HPDE6-E6E7 (cell line): Measurements from ENCODE around the gene HK3.

ENCODE experiments used
- DNase-seq: peaks from one replicate; pipeline ENCODE4 v3.0.0; 2011; ENCODE audit warnings: missing footprints; ENCODE audit errors: extremely low spot score

The HK3 gene

DNA sequence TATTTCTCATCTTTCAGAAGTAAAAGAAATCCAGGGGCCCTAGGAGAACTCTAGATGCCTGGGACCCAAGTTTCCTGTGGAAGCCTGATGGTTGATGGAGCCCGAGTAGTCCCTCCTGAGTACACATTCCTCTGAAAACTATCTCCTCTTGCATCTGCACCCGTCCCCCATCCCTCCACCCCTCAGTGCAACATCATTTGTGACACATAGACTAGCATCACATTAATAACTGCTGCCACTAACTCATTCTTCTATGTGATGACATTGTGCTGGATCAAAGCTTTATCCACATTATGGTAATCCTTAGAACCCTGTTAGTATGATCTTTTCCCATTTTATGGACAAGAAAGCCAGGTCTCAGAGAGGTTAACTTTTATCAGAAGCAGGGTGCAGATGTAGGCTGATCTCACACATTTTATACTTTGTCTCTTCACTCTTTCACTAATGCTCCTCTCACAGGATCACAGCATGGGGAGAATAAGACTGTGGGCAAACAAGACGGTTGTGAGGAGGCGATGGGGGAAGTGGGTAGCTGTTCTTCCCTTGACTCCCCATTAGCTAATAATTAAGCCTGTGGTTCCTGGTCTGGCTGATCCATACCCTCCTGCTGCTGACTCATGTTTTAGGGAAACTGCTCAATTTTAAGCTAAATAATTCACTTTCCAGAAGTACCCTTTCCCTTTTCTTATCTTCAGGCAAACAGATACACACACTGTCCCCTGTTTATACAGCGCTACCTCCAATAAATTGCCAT lies 3.9 kb upstream of the HK3 start:
- DNase-seq = no peak

- no peak for DNase-seq
Measured at GRCh38 chr5:176902102-176902814, 3.1 kb upstream of the HK3 start.

- DNase-seq = no peak
Measured at GRCh38 chr5:176901260-176902101, 2.3 kb upstream of the HK3 start.

GRCh38 chr5:176900780-176901204 lies 1.6 kb upstream of the HK3 start:
- DNase-seq = no peak

GRCh38 chr5:176899946-176900779 lies 1.0 kb upstream of the HK3 start:
- no peak for DNase-seq

DNA sequence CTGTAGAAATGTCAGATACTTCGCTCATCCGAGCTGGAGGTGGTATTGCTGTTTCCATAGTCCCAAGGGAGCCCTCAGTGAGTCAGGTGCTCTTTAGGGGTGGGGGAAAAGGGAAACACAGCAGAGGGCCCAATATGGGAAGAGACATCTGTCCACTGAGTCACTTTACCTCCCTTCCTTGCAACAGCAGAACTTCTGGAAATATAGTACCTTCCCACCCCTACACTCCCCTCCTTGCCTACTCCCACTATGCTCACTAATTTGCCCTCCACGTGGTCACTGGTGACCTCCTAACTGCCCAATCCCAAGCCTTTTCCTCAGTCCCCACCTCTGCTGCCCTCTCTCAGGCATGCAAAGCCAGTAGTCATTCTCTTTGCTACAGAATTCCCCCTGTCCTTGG lies 1.9 kb downstream of the HK3 start:
- no peak for DNase-seq

GRCh38 chr5:176895831-176896230 lies 3.3 kb downstream of the HK3 start:
- no peak for DNase-seq

DNA sequence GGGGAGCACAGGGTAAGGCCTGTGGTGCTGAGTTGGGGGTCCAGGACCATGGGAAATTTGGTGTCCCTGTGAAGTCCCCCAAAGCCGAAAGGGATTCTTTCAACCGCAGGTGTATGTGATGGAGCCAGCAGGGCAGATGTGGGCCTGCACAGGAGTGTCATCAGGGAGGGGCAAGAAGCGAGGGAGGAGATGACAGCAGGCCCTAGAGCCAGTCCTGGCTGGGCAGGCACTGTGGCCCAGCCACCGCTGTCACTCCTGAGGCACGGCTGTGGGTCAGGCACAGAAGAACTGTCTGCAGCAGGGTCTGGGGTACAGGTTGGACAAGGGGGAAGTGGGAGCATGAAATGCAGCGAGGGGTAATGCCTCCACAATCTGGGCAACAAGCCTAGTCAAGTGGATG lies 4.8 kb downstream of the HK3 start:
- no peak for DNase-seq

DNA sequence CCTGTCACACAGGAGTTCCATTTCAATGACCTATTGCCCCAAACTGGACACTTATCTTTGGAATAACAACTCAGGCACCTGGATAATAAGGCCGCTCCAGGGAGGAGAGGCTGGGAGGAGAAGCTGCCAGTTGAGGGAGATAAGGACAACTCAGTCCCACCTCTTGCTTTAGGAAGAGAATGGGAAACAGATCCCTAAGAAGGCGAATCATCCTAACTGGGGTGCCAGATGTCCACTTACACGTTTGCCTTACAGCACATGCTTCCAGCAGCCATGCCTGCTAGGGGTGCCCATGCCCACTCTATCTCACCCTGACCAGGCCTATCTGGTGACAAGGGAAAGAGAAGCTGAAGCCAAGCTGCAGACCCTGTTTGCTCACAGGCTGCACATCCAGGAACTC lies 6.5 kb downstream of the HK3 start:
- no peak for DNase-seq

GRCh38 chr5:176891331-176891958 lies 7.7 kb downstream of the HK3 start:
- DNase-seq = no peak

DNA sequence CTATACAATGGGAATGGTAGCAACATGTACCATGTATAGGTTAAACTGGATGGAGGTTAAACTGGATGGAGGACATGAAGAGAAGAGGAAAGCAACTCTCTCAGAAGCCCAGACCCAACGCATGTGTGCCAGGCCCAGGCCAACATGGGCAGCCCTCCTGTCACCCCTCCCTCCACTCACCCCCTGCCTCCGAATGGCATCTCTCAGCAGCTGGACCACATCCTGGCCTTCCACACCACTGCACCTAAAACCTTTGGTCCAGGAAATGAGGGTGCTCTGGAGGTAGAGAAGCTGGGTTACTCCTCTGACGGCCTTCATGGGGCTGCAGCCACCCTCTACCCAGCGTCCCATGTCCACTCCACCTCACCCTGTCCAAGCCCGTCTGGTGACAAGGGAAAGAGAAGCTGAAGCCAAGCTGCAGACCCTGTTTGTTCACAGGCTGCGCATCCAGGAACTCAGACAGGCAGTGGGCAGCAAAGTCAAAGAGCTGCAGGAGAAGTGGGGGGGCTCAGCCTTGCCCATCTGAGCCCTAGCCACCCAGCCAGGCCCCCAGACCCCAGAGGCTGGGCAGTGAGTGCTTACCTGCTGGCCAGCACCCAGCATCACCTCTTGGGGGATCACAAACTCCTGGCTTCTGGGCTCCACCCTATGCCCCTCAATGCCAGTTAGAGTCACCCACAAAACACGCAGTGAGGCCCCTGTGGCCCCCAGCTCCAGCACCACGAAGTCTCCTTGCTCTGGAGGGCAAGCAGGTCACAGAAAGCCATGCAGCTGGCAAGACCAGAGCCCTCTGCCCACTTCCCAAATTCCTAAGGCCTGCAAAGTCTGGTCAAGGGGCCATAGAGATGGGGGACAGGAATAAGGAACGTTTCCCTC lies 8.5 kb downstream of the HK3 start:
- no peak for DNase-seq

DNA sequence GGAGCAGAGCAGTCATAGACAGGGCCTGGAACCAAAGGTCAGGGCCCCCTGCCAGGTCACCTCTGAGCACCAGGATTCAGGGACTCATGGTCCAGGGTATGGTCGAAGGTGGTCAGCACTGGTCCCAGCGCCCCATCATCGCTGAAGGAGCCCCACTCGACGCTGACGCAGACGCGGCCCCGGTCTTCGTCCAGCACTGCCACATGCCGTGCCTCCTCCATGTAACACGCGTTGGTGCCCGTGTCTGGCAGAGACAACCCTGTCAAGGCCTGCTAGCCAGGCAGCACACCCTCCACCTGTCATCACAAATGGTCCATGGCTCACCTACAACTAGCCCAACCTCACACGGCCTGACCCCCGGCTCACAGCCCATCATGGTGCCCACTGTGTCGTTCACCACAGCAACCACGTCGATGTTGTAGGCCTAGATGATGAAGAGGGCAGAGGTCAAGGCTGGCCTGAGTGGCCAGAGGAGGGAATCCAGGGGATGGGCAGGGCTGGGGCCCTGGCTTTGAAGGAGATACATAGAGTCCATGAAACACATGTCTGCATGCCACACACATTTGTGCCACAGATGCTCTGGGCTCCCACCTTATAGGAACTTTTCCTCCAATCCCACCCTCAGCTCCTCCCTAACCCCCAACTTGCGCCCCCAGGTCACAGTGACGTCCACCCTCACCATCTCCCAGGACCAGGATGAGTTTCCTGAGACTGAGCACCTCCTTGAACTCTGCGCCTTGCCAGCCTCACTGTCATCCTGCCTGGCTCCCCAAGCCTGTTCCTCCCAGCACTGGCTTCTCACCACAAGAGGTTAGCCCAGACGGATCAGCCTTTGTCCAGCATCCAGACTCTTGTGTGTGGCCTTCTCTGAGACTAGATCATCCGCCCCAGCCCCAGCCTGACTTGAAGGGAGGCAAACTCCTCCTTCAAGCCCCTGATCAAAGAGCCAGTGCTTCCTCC lies 9.5 kb downstream of the HK3 start:
- no peak for DNase-seq

- DNase-seq = no peak
Measured at GRCh38 chr5:176888865-176889165, 10.3 kb downstream of the HK3 start.

- DNase-seq = no peak
Measured at GRCh38 chr5:176888016-176888864, 10.9 kb downstream of the HK3 start.

GRCh38 chr5:176887252-176887849 lies 11.8 kb downstream of the HK3 start:
- no peak for DNase-seq

DNA sequence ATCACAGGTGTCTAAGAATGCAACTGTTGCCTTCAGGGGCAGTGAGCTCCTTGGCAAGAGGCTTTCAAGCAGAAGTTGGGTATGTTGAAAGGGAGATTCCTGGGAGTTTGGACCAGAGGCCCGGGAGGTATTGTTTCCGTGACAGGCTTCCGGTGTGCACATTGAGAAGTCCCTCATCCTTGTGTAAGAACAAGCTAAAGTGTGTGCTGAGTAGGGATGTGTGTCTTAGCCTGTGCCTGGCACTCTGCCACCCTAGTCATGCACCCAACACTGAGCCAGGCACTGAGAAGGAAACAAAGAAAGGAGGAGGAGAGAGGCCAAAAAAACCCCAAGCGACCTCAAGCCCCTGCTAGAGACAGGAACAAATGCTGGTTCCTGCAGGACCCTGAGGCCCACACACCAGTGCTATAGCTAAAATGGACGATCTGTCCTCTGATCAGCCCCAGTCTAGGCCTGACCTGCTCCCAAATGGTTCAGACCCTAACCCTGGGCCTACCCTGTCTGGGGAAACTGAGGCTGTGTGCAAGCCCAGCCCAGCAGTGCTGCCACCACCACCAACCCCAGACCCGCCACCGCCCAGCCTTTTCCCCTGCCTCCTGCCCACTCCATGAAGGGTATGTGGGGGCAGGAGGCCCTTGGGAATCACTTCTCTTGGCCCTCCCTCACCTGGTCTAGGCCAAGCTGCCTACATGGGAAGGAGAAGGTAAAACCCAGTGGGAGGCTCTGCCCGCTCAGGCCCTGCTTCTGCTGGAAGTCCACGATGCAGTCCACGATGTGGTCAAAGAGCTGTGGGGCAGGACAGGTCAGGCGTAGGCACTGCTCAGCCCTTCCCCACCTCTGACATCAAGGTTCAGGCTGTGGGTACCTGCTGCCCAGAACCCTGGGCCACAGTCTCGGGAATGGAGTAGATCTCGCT lies 12.6 kb downstream of the HK3 start:
- DNase-seq = no peak

GRCh38 chr5:176884571-176884890 lies 14.6 kb downstream of the HK3 start:
- DNase-seq = no peak
